Trophoblast cell (in vitro differentiated cells and primary cell): ENCODE results near the gene MAP1A.
"Not testable (repeated sequence)": the region's sequence is repeated elsewhere in the genome, so short reads cannot be mapped to it uniquely, and the experiment has no call there.

ENCODE experiments used
- DNase-seq, 2 donors: peaks; one replicate each; pipeline ENCODE4 v3.0.0-alpha.2; 2016
- H2AFZ ChIP-seq: 2 replicates; pipeline ENCODE4 v1.6.1; 2013; ENCODE audit warnings: low read length, moderate library complexity, mild to moderate bottlenecking; ENCODE audit not compliant: insufficient read depth, poor library complexity
- H2AK5ac ChIP-seq: 2 replicates; pipeline ENCODE4 v1.6.1; 2013; ENCODE audit warnings: mild to moderate bottlenecking, low read length
- H2BK120ac ChIP-seq: 2 replicates; pipeline ENCODE4 v1.6.1; 2013; ENCODE audit warnings: low read length, mild to moderate bottlenecking, moderate library complexity; ENCODE audit not compliant: insufficient read depth, poor library complexity
- H2BK12ac ChIP-seq: 2 replicates; pipeline ENCODE4 v1.6.1; 2013; ENCODE audit warnings: mild to moderate bottlenecking, low read length, moderate library complexity
- H2BK5ac ChIP-seq: 2 replicates; pipeline ENCODE4 v1.6.1; 2013; ENCODE audit warnings: low read length, low read depth, moderate library complexity, mild to moderate bottlenecking; ENCODE audit not compliant: poor library complexity
- H3K14ac ChIP-seq: 2 replicates; pipeline ENCODE4 v1.6.1; 2013; ENCODE audit warnings: mild to moderate bottlenecking, low read length
- H3K18ac ChIP-seq: 2 replicates; pipeline ENCODE4 v1.6.1; 2013; ENCODE audit warnings: mild to moderate bottlenecking, low read length
- H3K23ac ChIP-seq: 2 replicates; pipeline ENCODE4 v1.6.1; 2013; ENCODE audit warnings: low read length
- H3K27ac ChIP-seq: 2 replicates; pipeline ENCODE4 v1.5.1; 2013; ENCODE audit warnings: low read depth, mild to moderate bottlenecking, inconsistent platforms, low read length, moderate library complexity
- H3K27me3 ChIP-seq: 2 replicates; pipeline ENCODE4 v1.6.1; 2013; ENCODE audit warnings: inconsistent platforms, mild to moderate bottlenecking, low read length, moderate library complexity; ENCODE audit not compliant: insufficient read depth
- H3K36me3 ChIP-seq, 2 experiments: 1 replicate in 1 of 2; 2 replicates in 1 of 2; pipeline ENCODE4 v1.6.1; 2013; ENCODE audit warnings: low read length in 2 of 2, mild to moderate bottlenecking in 2 of 2, moderate library complexity in 1 of 2; ENCODE audit not compliant: insufficient read depth in 2 of 2, control insufficient read depth in 1 of 2
- H3K4ac ChIP-seq: 2 replicates; pipeline ENCODE4 v1.6.1; 2013; ENCODE audit warnings: low read depth, mild to moderate bottlenecking, low read length, moderate library complexity
- H3K4me1 ChIP-seq, 2 experiments: 1 replicate in 1 of 2; 2 replicates in 1 of 2; pipeline ENCODE4 v1.6.1; 2013; ENCODE audit warnings: low read length in 2 of 2, mild to moderate bottlenecking in 2 of 2, moderate library complexity in 1 of 2; ENCODE audit not compliant: insufficient read depth in 2 of 2, control insufficient read depth in 1 of 2
- H3K4me2 ChIP-seq: 2 replicates; pipeline ENCODE4 v1.6.1; 2013; ENCODE audit warnings: inconsistent platforms, mild to moderate bottlenecking, low read length, moderate library complexity
- H3K4me3 ChIP-seq: 2 replicates; pipeline ENCODE4 v1.5.1; 2013; ENCODE audit warnings: mild to moderate bottlenecking, low read depth, low read length, inconsistent platforms
- H3K79me1 ChIP-seq: one replicate; pipeline ENCODE4 v1.6.1; 2013; ENCODE audit warnings: low read length
- H3K79me2 ChIP-seq: 2 replicates; pipeline ENCODE4 v1.6.1; 2013; ENCODE audit warnings: low read length, mild to moderate bottlenecking; ENCODE audit not compliant: control insufficient read depth, insufficient read depth, poor library complexity
- H3K9ac ChIP-seq: 2 replicates; pipeline ENCODE4 v1.6.1; 2013; ENCODE audit warnings: mild to moderate bottlenecking, low read length
- H3K9me3 ChIP-seq: 2 replicates; pipeline ENCODE4 v1.6.1; 2013; ENCODE audit warnings: low read depth, mild to moderate bottlenecking, control low read depth, inconsistent platforms, low read length; ENCODE audit not compliant: insufficient read depth
- H4K12ac ChIP-seq: 2 replicates; pipeline ENCODE4 v1.6.1; 2013; ENCODE audit warnings: low read depth, mild to moderate bottlenecking, low read length, moderate library complexity
- H4K8ac ChIP-seq: 2 replicates; pipeline ENCODE4 v1.6.1; 2013; ENCODE audit warnings: low read depth, mild to moderate bottlenecking, low read length, moderate library complexity
- H4K91ac ChIP-seq: one replicate; pipeline ENCODE4 v1.6.1; 2013; ENCODE audit warnings: low read depth, mild to moderate bottlenecking, low read length, moderate library complexity
- WGBS: extraction: QIAGEN DNeasy Blood & Tissue Kit; methylation state at CpG from one replicate; pipeline ENCODE4 v1.1.7; 2013; ENCODE audit warnings: missing lambda C conversion rate; ENCODE audit not compliant: insufficient read length, insufficient coverage; ENCODE audit errors: extremely low coverage; 5-methylcytosine and 5-hydroxymethylcytosine counted together

Gene MAP1A

DNA sequence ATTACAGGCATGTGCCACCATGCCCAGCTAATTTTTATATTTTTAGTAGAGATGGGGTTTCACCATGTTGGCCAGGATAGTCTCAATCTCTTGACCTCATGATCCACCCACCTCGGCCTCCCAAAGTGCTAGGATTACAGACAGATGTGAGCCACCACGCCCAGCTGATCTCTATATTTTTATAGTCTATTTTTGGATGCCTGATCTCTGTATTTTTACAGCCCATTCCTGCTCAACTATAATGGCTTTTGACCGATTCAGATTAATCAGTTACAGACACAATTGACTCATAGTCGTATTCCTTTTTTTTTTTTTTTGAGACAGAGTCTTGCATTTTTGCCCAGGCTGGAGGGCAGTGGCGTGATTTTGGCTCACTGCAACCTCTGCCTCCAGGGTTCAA is 15.4 kb downstream of the MAP1A start:
- H3K23ac ChIP-seq, H3K4me3 ChIP-seq, H4K8ac ChIP-seq, H2BK120ac ChIP-seq, DNase-seq, H4K91ac ChIP-seq, H3K79me1 ChIP-seq, H3K27ac ChIP-seq, H3K79me2 ChIP-seq, H2AK5ac ChIP-seq, H4K12ac ChIP-seq, H2BK5ac ChIP-seq, H3K4me2 ChIP-seq, H3K27me3 ChIP-seq, H3K9ac ChIP-seq, H3K4me1 ChIP-seq, H2BK12ac ChIP-seq, H3K14ac ChIP-seq, H3K9me3 ChIP-seq, H3K18ac ChIP-seq, H3K36me3 ChIP-seq, H3K4ac ChIP-seq, H2AFZ ChIP-seq: not testable (repeated sequence)
- no CpG with 5 or more reads among the region's 5 CpGs for WGBS

DNA sequence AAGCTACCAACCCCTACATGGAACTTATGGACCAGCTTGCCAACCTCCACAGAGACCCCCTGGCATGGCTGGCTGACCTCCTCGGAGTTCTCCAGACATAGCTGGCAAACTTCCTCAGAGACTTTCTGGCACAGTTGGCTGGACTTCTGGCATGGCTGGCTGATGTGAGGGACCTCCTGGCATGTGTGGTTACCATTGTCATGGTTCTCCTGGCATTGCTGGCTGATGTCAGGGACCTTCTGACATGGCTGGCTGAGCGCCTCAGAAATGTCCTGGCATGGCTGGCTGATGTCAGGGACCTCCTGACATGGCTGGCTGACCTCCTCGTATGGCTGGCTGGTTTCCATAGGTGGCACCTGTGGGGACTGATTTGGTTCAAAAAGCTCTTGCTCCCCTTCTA is 17.5 kb downstream of the MAP1A start:
- H4K91ac ChIP-seq = no peak overlapping the region
- no peak for DNase-seq
- H3K9ac ChIP-seq = no peak overlapping the region
- H2AK5ac ChIP-seq = no peak overlapping the region
- no peak overlapping the region for H3K4ac ChIP-seq
- no peak overlapping the region for H3K27ac ChIP-seq
- H3K4me2 ChIP-seq = no peak overlapping the region
- H3K4me3 ChIP-seq = peak overlapping the region; percentile 20
- no peaks in the 10 kb centered on the region for H3K4me1 ChIP-seq
- H3K23ac ChIP-seq = no peak overlapping the region
- no peaks in the 10 kb centered on the region for H3K79me2 ChIP-seq
- no CpG with 5 or more reads among the region's 3 CpGs for WGBS
- no peak overlapping the region for H4K12ac ChIP-seq
- H2BK12ac ChIP-seq = no peak overlapping the region
- H2BK5ac ChIP-seq = no peak overlapping the region
- no peak overlapping the region for H2BK120ac ChIP-seq
- H2AFZ ChIP-seq = no peak overlapping the region
- no peaks in the 10 kb centered on the region for H3K79me1 ChIP-seq
- H3K14ac ChIP-seq = no peak overlapping the region
- no peak overlapping the region for H4K8ac ChIP-seq
- H3K18ac ChIP-seq = no peak overlapping the region
- no peaks in the 10 kb centered on the region for H3K9me3 ChIP-seq
- H3K27me3 ChIP-seq = no peaks in the 10 kb centered on the region
- H3K36me3 ChIP-seq = peaks cover 3 to 8% of the 10 kb centered on the region in 2 experiments

DNA sequence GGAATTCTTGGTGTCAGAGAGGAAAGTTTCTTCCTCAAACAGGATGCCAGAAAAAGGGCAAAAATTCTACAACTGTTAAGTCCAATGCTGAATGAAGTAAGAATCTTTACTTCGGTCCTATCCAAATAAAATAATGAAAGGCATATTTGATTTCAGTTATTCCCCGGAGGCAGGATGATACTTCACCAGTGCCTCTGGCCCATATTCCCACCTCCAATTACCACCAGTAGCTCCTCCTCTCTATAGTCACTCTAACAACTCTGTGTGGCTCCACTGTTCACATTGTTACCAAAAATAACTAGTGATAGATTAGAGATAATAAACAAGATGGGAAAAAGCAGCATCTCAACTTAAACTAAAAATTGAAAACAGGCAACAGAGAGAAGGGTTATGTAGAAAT is 20.7 kb downstream of the MAP1A start:
- Histone ChIP-seq H3K27me3 (no peaks in the 10 kb centered on the region), H3K23ac (no peak overlapping the region), H3K18ac (no peak overlapping the region), H2BK12ac (no peak overlapping the region), H3K36me3 (peaks cover 3 to 8% of the 10 kb centered on the region in 2 experiments), H3K27ac (no peak overlapping the region), H4K12ac (no peak overlapping the region), H3K4me3 (no peak overlapping the region), H3K79me1 (no peaks in the 10 kb centered on the region), H3K79me2 (no peaks in the 10 kb centered on the region), H2BK5ac (no peak overlapping the region), H3K9me3 (no peaks in the 10 kb centered on the region), H2BK120ac (no peak overlapping the region), H2AK5ac (no peak overlapping the region), H3K14ac (no peak overlapping the region), H3K4ac (no peak overlapping the region), H3K4me2 (no peak overlapping the region), H4K8ac (no peak overlapping the region), H4K91ac (no peak overlapping the region), H3K4me1 (no peaks in the 10 kb centered on the region), H3K9ac (no peak overlapping the region), H2AFZ (no peak overlapping the region)
- DNase-seq = no peak
- WGBS = no CpG with 5 or more reads among the region's 2 CpGs

DNA sequence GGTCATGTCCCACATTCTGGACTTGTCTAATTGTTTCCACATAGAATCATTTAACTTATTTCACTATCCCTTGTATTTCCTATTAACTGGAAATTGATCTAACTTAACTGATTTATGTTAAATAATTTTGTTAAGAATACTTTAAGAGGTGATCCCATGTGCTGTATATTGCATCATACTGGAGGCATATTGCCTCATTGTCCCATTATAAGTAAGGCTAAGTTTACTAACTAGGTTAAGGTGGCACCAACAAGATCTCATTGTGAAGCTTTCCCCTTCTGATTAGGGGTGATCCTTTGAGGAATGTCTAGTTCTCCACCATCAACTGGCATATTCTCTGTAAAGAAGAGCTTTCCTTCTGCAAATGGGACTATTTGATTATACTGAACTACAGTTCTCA is 24.4 kb downstream of the MAP1A start:
- Histone ChIP-seq H3K79me2 (no peaks in the 10 kb centered on the region), H3K4me3 (no peak overlapping the region), H3K27me3 (no peaks in the 10 kb centered on the region), H3K4me1 (no peaks in the 10 kb centered on the region), H2BK120ac (no peak overlapping the region), H3K9me3 (no peaks in the 10 kb centered on the region), H3K9ac (no peak overlapping the region), H4K8ac (no peak overlapping the region), H3K18ac (no peak overlapping the region), H2AFZ (no peak overlapping the region), H2AK5ac (no peak overlapping the region), H2BK5ac (no peak overlapping the region), H3K23ac (no peak overlapping the region), H3K79me1 (no peaks in the 10 kb centered on the region), H4K12ac (no peak overlapping the region), H2BK12ac (no peak overlapping the region), H4K91ac (no peak overlapping the region), H3K4me2 (no peak overlapping the region), H3K14ac (no peak overlapping the region), H3K4ac (no peak overlapping the region), H3K27ac (no peak overlapping the region), H3K36me3 (no peaks in the 10 kb centered on the region)
- DNase-seq = peak; percentile 11 to 65

DNA sequence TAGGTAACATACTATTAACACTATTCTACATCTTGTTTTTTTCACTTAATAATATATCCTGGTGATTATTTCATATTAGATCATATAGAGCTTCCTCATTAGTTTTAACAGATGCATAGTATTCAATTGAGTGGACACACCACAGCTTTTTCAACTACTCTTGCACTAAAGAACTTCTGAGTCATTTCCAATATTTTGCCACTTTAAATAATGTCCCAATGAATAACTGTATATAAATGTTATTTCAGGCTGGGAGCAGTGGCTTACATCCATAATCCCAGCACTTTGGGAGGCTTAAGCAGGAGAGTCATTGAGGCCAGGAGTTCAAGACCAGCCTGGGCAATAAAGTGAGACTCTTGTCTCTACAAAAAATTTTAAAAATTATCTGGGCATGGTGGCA is 26.9 kb downstream of the MAP1A start:
- H2BK5ac ChIP-seq = no peak overlapping the region
- no peaks in the 10 kb centered on the region for H3K4me1 ChIP-seq
- no peak overlapping the region for H3K4ac ChIP-seq
- no peak overlapping the region for H4K12ac ChIP-seq
- no peak overlapping the region for H3K14ac ChIP-seq
- no peak overlapping the region for H4K91ac ChIP-seq
- no peak overlapping the region for H2BK120ac ChIP-seq
- no peak overlapping the region for H3K27ac ChIP-seq
- no peak overlapping the region for H3K23ac ChIP-seq
- DNase-seq = no peak
- no peaks in the 10 kb centered on the region for H3K9me3 ChIP-seq
- H3K79me2 ChIP-seq = no peaks in the 10 kb centered on the region
- H3K18ac ChIP-seq = no peak overlapping the region
- H2BK12ac ChIP-seq = no peak overlapping the region
- H3K27me3 ChIP-seq = no peaks in the 10 kb centered on the region
- no peak overlapping the region for H3K4me2 ChIP-seq
- no peak overlapping the region for H2AFZ ChIP-seq
- H3K9ac ChIP-seq = no peak overlapping the region
- H3K36me3 ChIP-seq = no peaks in the 10 kb centered on the region
- H3K79me1 ChIP-seq = no peaks in the 10 kb centered on the region
- H4K8ac ChIP-seq = no peak overlapping the region
- no peak overlapping the region for H2AK5ac ChIP-seq
- H3K4me3 ChIP-seq = no peak overlapping the region
